KOPT-K1 (cell line): ENCODE data around the gene ARL2BP.
"Not testable (repeated sequence)": the region's sequence is repeated elsewhere in the genome, so short reads cannot be mapped to it uniquely, and the experiment has no call there.

Experiments used
- H3K27ac ChIP-seq: fragments of 200-600 bp; sonication (generic); 2 replicates; pipeline ENCODE4 v1.5.1; 2016; ENCODE audit warnings: antibody characterized with exemption, mild to moderate bottlenecking, low read depth, low read length; ENCODE audit not compliant: poor library complexity, severe bottlenecking
- H3K36me3 ChIP-seq: fragments of 200-600 bp; sonication (generic); 2 replicates; pipeline ENCODE4 v1.5.1; 2017; ENCODE audit warnings: antibody characterized with exemption, mild to moderate bottlenecking, low read length, moderate library complexity; ENCODE audit not compliant: insufficient read depth
- H3K9me3 ChIP-seq: fragments of 200-600 bp; sonication (generic); 2 replicates; pipeline ENCODE4 v1.5.1; 2017; ENCODE audit warnings: antibody characterized with exemption, low read length, mild to moderate bottlenecking; ENCODE audit not compliant: insufficient read depth, poor library complexity, severe bottlenecking

ARL2BP gene

GRCh38 chr16:57244767-57245471, at the start of gene ARL2BP:
ARL2BP (plus strand) TSS chr16:57245259; CDS start chr16:57245368, 109 bp downstream.
- Histone ChIP-seq H3K9me3 (no peaks in the 10 kb centered on the region), H3K27ac (peak within 1 kb of the TSS; percentile 67), H3K36me3 (peaks cover 39% of the 10 kb centered on the region)

- Histone ChIP-seq H3K36me3 (no peaks in the 10 kb centered on the region), H3K27ac (no peak overlapping the region), H3K9me3 (no peaks in the 10 kb centered on the region)
Observed at GRCh38 chr16:57196286-57196685, 48.8 kb upstream of the ARL2BP start.

GRCh38 chr16:57196753-57197152, 48.3 kb upstream of the ARL2BP start:
- H3K36me3 ChIP-seq = no peaks in the 10 kb centered on the region
- H3K9me3 ChIP-seq = no peaks in the 10 kb centered on the region
- no peak overlapping the region for H3K27ac ChIP-seq

- peaks cover 12% of the 10 kb centered on the region for H3K36me3 ChIP-seq
- H3K27ac ChIP-seq, H3K9me3 ChIP-seq: not testable (repeated sequence)
Observed at GRCh38 chr16:57200321-57200720, 44.7 kb upstream of the ARL2BP start.

- not testable (repeated sequence) for H3K9me3 ChIP-seq, H3K27ac ChIP-seq
- H3K36me3 ChIP-seq = peaks cover 18% of the 10 kb centered on the region
Observed at GRCh38 chr16:57200926-57201325, 44.1 kb upstream of the ARL2BP start.

GRCh38 chr16:57202095-57202886, 42.8 kb upstream of the ARL2BP start:
- Histone ChIP-seq H3K9me3 (no peaks in the 10 kb centered on the region), H3K27ac (no peak overlapping the region), H3K36me3 (peaks cover 31% of the 10 kb centered on the region)

GRCh38 chr16:57203451-57203850, 41.6 kb upstream of the ARL2BP start:
- Histone ChIP-seq H3K27ac (no peak overlapping the region), H3K9me3 (no peaks in the 10 kb centered on the region), H3K36me3 (peaks cover 40% of the 10 kb centered on the region)

GRCh38 chr16:57204675-57205074, 40.4 kb upstream of the ARL2BP start:
- Histone ChIP-seq H3K9me3 (no peaks in the 10 kb centered on the region), H3K36me3 (peaks cover 52% of the 10 kb centered on the region), H3K27ac (no peak overlapping the region)

GRCh38 chr16:57208926-57209325, 36.1 kb upstream of the ARL2BP start:
- H3K27ac ChIP-seq = no peak overlapping the region
- H3K9me3 ChIP-seq = no peaks in the 10 kb centered on the region
- peaks cover 95% of the 10 kb centered on the region for H3K36me3 ChIP-seq

GRCh38 chr16:57209780-57210179, 35.3 kb upstream of the ARL2BP start:
- Histone ChIP-seq H3K27ac (no peak overlapping the region), H3K36me3 (peaks cover 97% of the 10 kb centered on the region), H3K9me3 (no peaks in the 10 kb centered on the region)

GRCh38 chr16:57213462-57213861, 31.6 kb upstream of the ARL2BP start:
- Histone ChIP-seq H3K9me3 (peaks cover 13% of the 10 kb centered on the region), H3K27ac (no peak overlapping the region), H3K36me3 (peaks cover 100% of the 10 kb centered on the region)

GRCh38 chr16:57216968-57217367, 28.1 kb upstream of the ARL2BP start:
- Histone ChIP-seq H3K9me3 (peaks cover 13% of the 10 kb centered on the region), H3K36me3 (peaks cover 98% of the 10 kb centered on the region), H3K27ac (no peak overlapping the region)

GRCh38 chr16:57223057-57223456, 22.0 kb upstream of the ARL2BP start:
- Histone ChIP-seq H3K27ac (no peak overlapping the region), H3K9me3 (no peaks in the 10 kb centered on the region), H3K36me3 (peaks cover 98% of the 10 kb centered on the region)

GRCh38 chr16:57224651-57225335, 20.3 kb upstream of the ARL2BP start:
- peaks cover 99% of the 10 kb centered on the region for H3K36me3 ChIP-seq
- H3K27ac ChIP-seq = no peak overlapping the region

GRCh38 chr16:57225978-57226377, 19.1 kb upstream of the ARL2BP start:
- Histone ChIP-seq H3K36me3 (peaks cover 99% of the 10 kb centered on the region), H3K27ac (no peak overlapping the region), H3K9me3 (no peaks in the 10 kb centered on the region)

More at GRCh38 chr16:57224651-57225335, 20.3 kb upstream of the ARL2BP start:
- no peaks in the 10 kb centered on the region for H3K9me3 ChIP-seq
